ENCODE measurements around the gene G3BP2.

G3BP2 gene

GRCh38 chr4:75637176-75637575, 36.0 kb downstream of the G3BP2 start:
- DNase-seq = no peak

GRCh38 chr4:75634951-75635350, 38.3 kb downstream of the G3BP2 start:
- DNase-seq = no peak

- no peak for DNase-seq
These were observed 38.9 kb downstream of the G3BP2 start for GRCh38 chr4:75634281-75634680.

- no peak for DNase-seq
These were observed 39.4 kb downstream of the G3BP2 start for GRCh38 chr4:75633846-75634245.

GRCh38 chr4:75630937-75631329, 42.3 kb downstream of the G3BP2 start:
- no peak for DNase-seq

- peak; percentile 57 for DNase-seq
These were observed 42.9 kb downstream of the G3BP2 start, which contains the start of gene CDKL2 for GRCh38 chr4:75630174-75630936. TSS of gene CDKL2 (minus strand) at chr4:75630528. CDS start at chr4:75625988, 4,540 bp downstream.

- DNase-seq = no peak
These were observed 44.0 kb downstream of the G3BP2 start for GRCh38 chr4:75629239-75629638.

- DNase-seq = no peak
These were observed 50.2 kb downstream of the G3BP2 start for GRCh38 chr4:75623026-75623425.

- DNase-seq = no peak
These were observed 51.5 kb downstream of the G3BP2 start for GRCh38 chr4:75621715-75622114.

- DNase-seq = no peak
These were observed 60.9 kb downstream of the G3BP2 start for GRCh38 chr4:75612306-75612705.

- DNase-seq = no peak
These were observed 67.3 kb downstream of the G3BP2 start for GRCh38 chr4:75605928-75606327.

- no peak for DNase-seq
These were observed 73.6 kb downstream of the G3BP2 start for GRCh38 chr4:75599647-75600046.

GRCh38 chr4:75598390-75598789, 74.8 kb downstream of the G3BP2 start:
- DNase-seq = no peak

GRCh38 chr4:75596061-75596460, 77.2 kb downstream of the G3BP2 start:
- no peak for DNase-seq

- DNase-seq = no peak
These were observed 79.8 kb downstream of the G3BP2 start for GRCh38 chr4:75593393-75593792.
